GM15510 (cell line): ENCODE results near the gene TNS3.

ENCODE experiments used
- POLR2A ChIP-seq: IDR thresholded peaks from 3 replicates; pipeline ENCODE4 v1.6.1; 2011; ENCODE audit warnings: borderline replicate concordance; ENCODE audit not compliant: insufficient read length; ENCODE audit errors: extremely low read depth

Gene TNS3

GRCh38 chr7:47330026-47330425 is 251.9 kb downstream of the TNS3 start:
- no peak for TF ChIP-seq POLR2A

- TF ChIP-seq POLR2A: no peak
Measured at GRCh38 chr7:47329320-47329926, 252.5 kb downstream of the TNS3 start.

- no peak for TF ChIP-seq POLR2A
Measured at GRCh38 chr7:47328392-47329319, 253.3 kb downstream of the TNS3 start.

GRCh38 chr7:47327698-47328391 is 254.1 kb downstream of the TNS3 start:
- TF ChIP-seq POLR2A: no peak

DNA sequence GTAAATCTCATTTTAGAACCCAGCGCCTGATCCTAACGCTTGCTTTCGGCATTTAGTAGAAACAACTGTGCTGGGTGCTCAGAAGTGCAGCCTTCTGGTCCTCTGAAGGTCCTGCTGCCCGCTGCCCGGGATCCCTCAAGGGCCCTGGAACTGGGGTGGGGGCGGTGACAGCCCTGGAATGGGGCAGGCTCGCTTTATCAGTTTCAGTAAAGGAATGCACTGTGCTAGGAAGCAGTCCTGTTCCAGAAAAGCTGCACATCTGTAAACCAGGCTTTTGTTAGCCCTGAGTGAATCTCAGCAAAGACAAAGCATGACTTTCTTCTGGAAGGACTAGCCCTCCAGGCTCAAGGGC is 254.6 kb downstream of the TNS3 start:
- TF ChIP-seq POLR2A: no peak

DNA sequence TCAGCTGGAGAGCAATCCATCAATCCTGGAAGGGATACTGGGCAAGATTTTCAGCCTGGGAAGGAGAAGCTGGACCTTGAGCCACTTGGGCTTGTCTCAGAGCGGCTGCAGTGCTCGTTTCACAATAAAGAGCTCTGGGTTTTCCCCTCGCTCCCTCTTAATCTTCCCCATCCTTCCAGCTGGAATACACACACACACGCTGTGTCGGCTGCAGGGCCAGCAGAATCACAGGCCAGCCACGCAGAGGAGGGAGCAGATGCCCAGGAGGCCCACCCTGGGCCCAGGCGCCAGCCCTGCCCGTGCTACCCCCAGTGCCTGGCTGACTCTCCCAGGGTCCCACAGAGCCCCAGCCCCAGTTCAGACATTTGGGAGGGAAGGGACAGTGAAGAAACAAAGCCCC is 255.1 kb downstream of the TNS3 start:
- TF ChIP-seq POLR2A: no peak

DNA sequence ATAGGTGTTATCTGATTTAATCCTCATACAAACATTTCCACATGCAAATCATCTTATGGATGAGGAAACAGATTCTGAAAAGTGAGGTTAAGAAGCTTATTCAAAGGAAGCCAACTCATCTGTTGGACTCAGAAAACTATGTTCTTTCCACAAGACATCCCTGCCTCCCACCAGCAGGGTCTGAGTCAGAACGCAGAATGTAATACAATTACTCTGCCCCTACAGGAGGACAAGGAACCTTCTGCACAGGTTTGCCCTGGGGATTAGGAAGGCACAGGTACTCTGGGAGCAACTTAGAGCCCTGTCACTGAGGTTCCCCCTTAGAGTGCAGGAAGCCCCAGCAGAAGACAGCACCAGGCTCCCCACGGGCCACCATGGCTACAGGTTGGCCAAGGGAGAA is 255.7 kb downstream of the TNS3 start:
- TF ChIP-seq POLR2A: no peak

DNA sequence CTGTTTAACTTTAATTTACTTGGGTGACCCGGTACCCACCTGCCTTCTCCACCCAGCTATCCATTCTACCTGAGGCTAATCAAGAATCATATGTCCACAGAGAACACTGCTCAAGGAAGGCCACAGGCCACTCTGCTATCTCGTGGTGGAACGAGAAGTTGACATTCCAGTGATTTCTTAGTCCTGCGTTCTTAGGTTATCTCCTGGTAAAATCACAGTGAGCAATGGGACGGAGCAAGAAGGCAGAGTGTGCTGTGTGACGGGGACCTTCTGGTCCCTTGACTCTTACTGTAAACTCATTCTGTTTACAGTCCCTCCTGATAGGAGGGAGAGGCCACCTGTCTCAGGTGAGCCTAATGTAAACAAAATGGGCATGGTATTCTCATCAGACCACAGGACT is 256.6 kb downstream of the TNS3 start:
- no peak for TF ChIP-seq POLR2A

DNA sequence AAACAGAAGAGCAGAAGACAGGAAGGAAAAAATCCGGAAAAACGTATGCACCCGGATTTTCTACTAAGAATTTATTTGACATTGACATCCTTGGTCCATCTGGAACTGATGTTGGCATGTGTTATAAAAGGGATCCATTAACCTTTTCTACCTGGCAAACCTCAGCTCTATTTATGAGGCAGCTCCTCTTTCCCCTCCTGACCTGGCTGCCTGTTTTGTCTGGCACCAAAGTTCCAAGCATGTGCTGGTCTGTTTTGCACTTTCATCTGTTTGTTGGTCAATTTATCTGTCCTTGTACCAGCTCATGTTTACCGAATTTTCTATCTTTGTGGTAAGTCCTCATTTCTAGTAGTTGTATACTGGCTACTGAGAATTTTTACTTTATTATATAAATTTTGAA is 258.0 kb downstream of the TNS3 start:
- TF ChIP-seq POLR2A: no peak

- no peak for TF ChIP-seq POLR2A
Measured at GRCh38 chr7:47322731-47323130, 259.2 kb downstream of the TNS3 start.

- no peak for TF ChIP-seq POLR2A
Measured at GRCh38 chr7:47320296-47320695, 261.6 kb downstream of the TNS3 start.

- no peak for TF ChIP-seq POLR2A
Measured at GRCh38 chr7:47318395-47319182, 263.3 kb downstream of the TNS3 start.

DNA sequence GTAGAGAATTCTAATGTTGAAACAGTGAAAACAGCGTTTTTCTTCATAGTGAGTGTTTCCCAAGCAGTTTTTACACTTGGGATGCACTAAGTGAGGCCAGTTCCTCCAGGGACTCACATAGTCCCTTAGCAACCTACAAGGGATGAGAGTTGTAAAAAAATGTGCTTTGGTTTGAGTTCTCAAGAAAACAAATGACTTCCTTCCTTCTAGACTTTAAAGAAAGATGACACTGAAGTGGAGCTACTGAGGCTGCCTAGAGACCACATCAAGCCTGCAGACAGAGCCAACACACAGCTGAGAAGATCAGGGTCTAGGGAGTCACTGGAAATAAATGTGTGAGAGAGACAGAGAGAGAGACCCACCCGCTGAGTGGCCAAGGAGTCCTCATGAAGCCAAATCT is 264.4 kb downstream of the TNS3 start:
- TF ChIP-seq POLR2A: no peak

DNA sequence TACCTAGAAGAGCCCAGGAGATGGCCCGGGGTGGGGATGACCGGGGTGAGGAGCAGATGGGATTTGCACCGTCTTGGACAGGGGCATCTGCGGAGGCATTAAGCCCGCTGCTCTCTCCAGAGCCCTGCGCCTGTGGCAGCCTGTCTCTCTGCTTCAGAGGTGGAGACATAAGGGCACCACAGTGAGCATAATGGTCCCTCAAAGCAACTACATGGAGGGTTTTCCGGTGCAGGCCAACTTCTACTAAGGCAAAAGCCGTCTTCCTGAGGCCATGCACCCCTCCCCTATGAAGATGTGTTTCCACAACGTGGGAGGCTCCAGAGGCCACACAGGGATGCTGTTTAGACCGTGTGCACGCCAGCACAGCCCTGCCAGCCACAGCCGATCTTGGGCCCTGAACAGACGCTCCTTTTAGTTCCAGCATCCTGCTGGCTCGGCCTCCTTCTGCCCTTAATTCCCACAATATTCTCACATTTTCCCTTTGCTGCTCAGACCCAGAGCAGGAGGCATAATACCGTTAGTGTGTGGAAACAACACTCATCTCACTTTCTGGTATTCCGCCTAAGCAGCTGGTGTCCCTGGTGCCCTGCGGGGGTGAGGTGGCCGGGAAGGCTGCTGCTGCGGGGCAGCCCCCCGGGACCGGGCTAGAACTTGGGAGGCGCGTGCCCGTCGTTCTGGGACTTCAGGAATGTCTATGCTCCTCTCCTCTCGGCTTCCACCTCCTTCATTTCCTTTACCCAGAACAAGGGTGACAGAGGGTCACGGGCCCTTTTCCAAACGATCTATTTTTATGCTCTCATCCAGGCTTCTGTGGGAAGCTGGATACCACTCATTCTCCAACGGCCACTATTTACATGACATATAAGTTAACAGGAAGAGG is 266.9 kb downstream of the TNS3 start:
- no peak for TF ChIP-seq POLR2A
